NCI-H1092 (cell line): ENCODE data around the gene RCOR1.
"Not testable (repeated sequence)": the region's sequence is repeated elsewhere in the genome, so short reads cannot be mapped to it uniquely, and the experiment has no call there.

Experiments
- DNase-seq: peaks from one replicate; lab custom pipeline; 2025; lab: John Stamatoyannopoulos, UW

RCOR1 gene

DNA sequence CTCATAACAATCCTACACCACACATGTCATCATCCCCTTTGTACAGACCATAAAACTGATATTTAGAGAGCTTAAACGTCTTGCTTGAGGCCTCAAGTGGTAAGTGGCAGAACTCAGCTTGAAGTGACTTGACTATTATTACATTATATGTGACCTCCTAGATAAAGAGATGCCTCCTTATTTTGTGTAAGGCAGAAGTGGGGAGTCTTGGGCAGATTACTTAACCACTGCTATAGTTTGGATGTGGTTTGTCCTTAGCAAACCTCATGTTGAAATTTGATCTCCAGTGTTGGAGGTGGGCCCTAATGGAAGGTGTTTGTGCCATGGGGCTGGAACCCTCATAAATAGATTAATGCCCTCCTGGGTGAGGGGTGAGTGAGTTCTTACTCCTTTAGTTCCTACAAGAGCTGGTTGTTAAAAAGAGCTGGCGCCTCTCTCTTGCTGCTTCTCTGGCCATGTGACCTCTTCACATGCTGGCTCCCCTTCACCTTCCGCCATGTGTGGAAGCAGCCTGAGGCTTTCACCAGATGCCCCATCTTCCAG, 37.4 kb downstream of the RCOR1 start:
- DNase-seq = no peak

DNA sequence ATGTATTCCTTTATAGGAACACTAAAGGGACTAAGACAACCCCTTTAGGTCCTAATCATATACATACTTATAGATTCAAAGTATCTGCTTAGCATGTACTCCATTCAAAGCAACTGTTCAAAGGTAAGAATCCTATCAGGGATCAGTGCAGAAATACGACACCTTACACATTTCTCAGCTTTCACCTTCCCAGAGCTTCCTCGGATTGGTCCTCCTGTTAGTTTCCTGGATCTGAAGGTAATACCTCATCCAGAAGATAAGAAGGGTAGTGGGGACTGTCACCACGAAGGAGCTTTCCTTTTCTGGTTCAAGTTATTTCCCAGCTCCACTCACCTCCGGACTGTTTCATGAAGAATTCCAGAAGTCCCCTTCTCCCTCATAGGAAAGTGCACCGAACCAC, 38.0 kb downstream of the RCOR1 start:
- no peak for DNase-seq

DNA sequence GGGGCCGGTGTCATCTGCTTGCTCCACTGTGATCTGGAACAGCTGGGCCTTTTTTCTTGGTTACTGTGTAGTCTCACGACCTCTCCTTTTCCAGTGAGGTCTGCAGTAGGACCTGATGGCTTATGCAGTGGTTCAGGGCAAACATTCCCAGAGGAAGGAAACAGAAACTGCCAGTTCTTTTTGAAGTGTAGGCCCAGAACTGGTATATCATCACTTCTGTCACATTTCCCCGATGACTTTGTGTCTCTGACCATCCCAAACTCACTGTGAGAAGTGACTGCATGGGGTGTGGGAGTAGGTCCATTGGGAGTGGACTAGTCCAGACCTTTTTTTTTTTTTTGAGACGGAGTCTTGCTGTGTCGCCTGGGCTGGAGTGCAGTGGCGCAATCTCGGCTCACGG, 38.4 kb downstream of the RCOR1 start:
- no peak for DNase-seq

DNA sequence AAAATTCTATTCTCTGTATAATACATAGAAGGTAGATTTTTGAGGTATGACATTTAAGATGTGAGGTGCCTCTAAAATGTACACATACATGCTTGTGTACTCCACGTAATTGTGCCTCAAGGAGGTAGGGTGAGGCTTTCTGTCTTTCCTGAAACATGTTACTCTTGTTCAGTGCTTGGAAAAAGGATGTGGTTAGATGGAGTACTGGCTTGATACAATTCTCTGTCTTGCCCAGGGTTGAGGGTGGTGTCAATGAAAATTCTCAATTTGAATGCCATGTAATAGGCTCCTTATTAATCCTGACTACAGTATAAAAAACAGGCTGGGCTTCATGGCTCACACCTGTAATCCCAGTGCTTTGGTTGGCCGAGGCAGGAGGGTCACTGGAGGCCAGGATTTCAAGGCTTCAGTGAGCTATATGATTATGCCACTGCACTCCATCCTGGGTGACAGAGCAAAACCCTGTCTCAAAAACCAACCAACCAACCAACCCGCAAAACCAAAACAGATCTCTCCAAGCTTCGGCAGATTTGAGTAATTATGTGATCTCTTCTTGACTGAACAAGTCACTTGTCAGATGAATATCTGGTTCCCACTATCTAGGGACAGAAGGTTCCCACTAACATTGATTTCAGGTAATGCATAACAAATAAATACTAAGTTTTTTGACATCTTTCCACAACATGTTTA, 41.6 kb downstream of the RCOR1 start:
- no peak for DNase-seq

DNA sequence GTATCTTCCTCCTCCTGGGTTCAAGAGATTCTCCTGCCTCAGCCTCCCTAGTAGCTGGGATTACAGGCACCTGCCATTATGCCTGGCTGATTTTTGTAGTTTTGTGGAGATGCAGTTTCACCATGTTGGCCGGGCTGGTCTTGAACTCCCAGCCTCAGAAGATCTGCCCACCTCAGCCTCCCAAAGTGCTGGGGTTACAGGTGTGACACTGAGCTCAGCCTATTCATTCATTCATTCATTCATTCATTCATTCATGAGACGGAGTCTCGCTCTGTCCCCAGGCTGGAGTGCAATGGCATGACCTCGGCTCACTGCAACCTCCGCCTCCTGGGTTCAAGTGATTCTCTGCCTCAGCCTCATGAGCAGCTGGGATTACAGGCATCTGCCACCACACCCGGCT, 47.2 kb downstream of the RCOR1 start:
- DNase-seq = not testable (repeated sequence)

DNA sequence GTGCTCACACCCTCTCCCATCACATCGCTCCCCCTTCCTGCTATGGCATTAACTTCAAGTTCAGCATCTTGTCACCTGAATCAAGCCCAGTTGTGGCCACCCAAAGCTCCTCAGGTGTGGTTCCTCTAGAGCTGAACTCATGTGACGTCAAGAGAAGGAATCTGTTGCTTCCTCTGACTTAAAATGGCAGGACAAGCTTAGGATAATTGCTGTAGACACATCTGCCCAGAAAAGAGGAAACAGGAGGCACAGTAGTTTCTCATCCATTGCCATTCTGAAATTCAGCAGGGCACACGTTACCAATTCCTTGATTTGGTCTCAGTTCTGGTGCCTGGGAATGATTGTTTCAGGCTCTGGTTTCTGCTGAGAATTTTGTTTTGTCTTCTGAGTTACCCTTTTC, 52.1 kb downstream of the RCOR1 start:
- no peak for DNase-seq

DNA sequence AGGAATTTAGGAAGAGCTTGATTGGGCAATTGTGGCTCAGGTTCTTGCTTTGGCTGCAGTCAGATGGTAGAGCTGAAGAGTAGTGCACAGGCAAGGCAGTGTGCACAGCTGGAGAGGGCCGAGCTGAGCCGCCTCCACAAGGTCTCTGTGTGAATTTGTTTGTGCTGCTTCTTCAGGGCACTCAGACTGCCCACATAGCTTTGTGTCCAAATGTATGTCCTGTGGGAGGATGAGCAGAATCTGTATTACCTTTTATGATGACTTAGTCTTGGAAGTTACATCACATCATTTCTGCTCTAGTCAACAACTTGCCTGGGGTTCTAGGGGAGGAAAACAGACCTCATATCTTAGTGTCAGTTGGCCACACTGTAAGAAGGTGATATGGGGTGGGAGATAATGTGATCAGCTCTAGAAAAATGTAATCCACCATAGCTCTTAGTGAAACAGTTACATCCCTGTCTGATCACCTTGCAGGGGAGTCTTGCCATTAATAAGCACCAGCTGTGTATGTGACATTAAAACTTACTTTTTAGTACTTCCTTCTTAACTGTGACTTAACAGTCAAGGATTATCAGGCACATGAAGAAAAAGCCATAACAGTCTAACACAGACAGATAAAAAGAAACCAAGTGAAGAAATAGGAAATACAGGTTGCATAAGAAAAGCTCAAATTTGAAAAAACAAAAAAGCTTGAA, 53.4 kb downstream of the RCOR1 start:
- no peak for DNase-seq

DNA sequence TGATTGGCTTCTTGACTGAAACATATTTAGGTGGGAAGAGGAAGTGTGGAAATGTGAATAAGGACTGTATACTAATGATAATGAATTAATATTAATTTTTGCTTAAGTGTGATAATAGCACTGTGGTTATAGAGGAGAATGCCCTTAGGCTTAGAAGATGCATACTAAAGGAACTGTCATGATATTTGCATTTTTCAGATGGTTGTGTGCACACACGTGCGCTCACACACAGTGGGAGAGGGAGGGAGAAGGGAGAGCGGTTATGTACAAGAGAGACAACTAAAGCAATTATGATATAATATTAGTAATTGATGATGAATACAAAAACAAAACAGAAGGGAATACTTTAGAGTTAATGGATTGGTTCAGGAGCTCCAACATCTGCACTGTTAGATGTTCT, 54.2 kb downstream of the RCOR1 start:
- DNase-seq = no peak

DNA sequence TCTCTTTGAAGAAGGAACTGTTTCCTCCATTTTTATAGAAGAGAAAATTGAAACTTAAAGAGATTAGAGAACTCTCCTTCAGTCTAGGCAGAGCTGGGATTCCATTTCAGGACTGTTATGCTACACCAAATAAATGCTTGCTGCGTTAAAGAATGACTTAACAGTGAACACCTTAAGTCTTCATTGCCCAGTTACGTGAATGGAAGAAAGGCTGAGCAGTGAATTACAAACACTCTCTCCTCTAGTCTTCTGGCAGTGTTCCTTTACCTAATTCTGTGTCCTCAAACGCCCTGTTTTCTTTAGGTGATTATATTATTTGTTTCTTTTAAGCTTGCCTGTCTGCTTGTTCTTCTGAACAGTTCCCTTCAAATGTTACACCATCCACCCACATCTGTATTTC, 59.7 kb downstream of the RCOR1 start:
- no peak for DNase-seq

DNA sequence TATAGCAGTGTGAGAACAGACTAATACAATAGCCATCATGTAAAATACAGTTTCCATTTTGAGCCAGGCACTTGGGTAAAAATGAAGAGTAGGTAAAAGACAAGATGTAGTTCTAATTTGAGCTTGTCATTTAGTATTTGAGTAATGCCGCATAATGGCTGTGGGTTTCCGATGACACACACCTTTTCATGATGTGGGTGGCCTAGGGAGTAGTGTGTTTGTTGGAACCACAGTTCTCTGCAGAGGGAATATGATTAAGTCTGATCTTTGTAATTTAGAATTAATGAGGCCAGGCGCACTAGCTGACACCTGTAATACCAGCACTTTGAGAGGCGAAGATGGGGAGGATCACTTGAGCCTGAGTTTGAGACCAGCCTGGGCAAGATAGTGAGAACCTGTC, 61.8 kb downstream of the RCOR1 start:
- DNase-seq = no peak

DNA sequence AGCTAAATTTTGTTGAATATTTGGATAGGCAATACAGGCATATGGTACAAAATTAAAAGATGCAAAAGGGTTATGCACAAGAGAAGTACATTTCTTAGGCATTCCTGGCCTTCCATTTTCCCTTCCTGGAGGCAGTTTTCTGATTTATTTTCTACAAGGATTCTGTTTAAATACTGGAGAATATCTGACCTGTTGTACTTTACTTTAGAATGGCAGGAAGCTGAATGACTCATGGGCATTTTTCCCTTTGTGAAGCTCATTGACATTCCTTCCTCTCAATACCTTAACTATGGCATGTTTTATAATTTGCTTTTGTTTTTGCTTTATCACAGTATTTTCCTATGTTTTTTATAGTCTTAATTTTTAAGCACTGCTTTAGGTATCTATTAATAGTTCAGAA, 62.7 kb downstream of the RCOR1 start:
- DNase-seq = no peak

DNA sequence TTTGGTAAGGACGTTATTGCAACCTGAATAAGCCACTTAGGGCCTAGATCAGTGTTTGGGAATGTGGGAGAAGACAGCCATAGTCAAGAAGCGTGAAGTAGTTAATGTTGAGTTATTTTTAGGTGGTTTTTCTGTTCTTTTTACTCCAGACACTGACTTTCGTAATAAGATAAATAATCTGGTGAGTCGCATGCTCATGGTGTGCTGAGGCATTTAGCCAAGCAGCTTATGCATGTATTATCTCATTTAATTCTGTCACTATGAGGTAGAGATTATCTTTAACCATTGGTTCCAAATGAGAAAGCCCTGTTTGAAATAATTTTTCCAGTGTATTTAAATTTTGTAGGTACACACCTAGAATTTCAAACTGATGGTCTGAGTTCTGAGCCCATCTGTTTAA, 67.3 kb downstream of the RCOR1 start:
- no peak for DNase-seq

DNA sequence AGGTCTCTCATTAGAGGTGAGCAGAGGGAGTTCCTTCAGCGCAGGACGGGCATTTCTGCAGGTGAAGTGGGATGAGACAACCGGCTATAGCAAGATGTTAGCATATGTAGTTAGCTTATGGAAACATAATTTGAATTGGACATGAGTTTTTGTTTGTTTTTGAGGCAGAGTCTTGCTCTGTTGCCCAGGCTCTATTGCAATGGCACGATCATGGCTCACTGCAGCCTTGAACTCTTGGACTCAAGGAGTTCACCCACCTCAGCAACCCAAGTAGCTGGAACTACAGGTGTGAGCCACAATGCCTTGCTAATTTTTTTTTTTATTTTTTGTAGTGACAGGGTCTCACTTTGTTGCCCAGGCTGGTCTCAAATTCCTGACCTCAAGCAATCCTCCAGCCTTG, 69.2 kb downstream of the RCOR1 start:
- DNase-seq = no peak

DNA sequence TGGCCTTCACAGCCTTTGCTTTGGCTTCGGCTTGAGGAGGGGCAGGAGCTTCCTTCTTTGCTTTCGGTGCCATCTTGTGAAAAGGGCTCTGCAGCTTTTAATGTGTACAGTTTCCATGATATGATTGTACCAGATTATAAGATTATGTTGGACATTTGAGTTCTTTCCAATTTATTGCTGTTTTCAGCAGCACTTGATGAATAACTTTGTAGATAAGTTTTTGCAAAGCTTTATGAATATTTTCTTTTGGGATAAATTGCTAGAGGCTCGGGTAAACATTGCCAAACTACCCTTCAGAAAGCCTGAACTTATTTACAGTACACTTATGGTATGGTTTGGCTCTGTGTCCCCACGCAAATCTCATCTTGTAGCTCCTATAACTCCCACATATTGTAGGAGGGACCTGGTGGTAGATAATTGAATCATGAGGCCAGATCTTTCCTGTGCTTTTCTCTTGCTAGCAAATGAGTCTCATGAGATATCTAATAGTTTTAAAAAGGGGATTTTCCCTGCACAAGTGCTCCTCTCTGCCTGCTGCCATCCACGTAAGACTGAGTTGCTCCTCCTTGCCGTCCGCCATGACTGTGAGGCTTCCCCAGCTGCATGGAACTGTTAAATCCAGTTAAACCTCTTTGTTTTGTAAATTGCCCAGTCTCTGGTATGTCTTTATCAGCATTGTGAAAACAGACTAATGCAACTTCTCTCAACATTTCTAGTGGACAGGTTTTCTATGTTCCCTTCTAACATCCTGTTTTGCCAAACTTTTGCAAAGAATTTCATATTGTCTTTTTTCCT, 70.4 kb downstream of the RCOR1 start:
- no peak for DNase-seq

DNA sequence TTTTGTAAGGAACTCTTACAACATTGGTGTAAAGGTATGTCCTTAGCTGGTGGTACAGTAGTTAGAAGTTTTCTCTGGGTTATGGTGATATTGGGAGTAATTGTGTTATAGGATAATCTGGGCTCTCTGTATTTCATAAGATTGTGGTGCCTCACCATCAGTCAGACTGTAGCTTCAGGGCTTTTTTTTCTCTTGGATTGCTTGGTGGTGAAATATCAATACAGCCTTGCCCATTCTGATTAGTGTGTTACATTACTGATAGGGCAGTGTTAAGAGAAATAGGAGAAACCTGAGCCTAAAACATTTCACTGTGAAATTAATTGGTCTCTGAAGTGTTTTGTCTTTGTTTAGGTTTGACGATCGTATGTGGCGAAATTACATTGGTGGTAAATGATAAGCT, 71.0 kb downstream of the RCOR1 start:
- DNase-seq = no peak

DNA sequence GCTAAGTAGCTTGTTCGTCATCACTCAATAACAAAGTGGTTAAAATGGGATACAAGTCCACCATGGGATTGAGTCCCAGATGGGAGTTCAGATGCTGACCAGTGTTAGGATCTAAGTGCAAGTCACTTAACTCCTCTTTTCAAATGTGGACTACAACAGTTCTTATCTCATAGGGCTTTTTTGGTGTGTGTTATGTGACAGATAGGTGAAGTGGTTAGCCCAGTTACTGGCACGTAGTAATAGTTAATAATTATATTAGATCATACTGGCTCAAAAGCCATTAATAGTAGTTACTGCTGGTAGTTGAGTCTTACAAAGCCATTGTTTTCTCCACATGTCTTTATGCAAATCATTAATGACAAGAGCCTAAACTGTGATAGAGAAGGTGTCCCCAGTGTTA, 73.2 kb downstream of the RCOR1 start:
- DNase-seq = no peak

DNA sequence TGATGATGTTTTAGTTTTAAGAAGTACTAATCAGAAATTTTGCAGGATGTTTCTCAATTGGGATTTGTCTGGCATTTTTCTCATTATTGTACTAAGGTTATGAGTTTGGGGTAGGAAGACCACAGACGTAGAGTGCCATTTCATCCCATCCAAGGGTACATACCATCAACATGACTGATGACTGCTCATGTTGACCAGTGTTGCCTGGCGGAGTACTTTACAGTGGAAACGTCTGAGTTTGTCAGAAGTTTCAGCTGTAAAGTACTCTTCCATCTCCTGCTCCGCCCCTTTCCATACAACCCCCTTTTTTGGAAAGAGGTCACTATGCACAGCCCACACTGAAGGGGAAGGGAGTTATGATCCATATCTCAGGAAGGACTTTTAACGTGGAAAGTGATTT, 74.2 kb downstream of the RCOR1 start:
- DNase-seq = no peak

DNA sequence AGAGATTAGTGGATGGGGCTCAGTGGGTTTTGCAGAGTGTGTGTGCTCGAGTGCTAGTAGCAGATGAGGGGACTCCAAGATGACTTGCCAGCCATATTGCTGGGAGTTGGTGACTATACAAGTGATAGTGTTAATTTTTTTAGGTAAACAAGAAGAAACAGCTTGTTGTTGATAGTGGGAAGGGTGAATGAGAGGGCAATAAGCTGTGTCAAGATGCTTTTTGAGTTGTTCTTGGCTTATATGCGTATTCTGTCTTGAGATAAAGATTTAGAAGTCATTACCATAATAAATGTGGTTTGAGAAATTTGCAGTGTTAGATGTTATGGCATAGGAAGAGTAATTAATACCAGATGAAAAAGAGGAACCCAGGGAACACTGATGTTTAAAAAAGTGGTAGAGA, 75.3 kb downstream of the RCOR1 start:
- no peak for DNase-seq

DNA sequence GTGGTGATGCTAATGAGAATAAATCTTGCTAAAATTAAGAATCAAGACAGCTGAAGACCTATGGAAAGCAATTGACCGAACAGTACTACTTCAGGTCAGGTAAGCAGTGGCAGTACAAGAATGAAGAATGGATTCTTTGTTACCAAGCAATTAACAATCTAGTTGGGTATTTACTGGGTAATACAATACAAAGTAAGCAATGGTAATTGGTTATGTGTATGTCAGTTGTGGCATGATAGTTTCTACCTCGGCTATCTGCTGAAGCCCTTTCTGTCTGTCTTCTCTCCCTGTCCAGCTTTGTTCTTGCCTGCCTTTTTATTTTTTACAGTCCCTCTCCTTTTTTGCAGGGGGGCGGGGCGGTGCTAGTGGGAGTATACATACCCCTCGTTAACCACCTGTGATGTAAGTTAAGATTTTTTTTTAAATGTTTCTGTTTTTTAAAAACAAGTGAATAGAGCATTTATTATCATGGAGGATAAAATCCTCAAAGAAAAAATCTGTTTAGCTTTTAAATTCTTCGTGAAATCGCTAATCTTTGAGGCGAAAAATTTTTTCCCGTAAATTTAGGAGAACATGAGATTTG, 75.9 kb downstream of the RCOR1 start:
- DNase-seq = peak; percentile 1

DNA sequence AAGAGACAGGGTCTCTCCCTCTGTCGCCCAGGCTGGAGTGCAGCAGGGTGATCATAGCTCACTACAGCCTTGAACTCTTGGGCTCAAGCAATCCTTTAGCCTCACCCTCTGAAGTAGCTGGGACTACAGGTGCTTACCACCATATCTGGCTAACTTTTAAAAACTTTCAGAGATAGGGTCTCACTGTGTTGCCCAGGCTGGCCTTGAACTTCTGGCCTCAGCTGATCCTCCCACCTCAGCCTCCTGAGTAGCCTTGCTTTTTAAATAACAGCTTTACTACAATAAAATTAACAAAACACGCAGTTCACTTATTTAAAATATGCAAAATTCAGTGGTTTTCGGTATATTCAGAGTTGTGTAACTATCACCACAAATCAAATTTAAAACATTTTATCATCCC, 79.0 kb downstream of the RCOR1 start:
- no peak for DNase-seq

DNA sequence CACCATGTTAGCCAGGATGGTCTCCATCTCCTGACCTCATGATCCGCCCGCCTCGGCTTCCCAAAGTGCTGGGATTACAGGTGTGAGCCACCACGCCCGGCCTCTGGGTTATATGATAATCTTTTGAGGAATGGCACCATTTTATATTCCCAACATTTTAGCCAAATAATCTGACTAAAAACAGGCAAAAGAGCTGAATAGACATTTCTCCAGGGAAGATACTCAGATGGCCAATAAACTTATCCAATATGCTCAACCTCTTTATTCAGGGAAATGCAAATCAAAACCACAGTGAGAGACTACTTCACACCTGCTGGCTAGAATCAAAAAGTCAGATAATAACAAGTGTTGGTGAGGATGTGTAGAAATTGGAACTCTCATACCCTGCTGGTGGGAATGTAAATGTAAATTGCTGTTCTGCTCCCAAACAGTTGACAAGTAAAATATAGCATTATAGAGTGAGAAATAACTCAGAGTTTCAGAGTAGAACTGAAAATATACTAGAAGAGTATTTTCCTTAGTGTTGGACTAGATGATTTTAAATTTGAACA, 80.0 kb downstream of the RCOR1 start:
- no peak for DNase-seq

DNA sequence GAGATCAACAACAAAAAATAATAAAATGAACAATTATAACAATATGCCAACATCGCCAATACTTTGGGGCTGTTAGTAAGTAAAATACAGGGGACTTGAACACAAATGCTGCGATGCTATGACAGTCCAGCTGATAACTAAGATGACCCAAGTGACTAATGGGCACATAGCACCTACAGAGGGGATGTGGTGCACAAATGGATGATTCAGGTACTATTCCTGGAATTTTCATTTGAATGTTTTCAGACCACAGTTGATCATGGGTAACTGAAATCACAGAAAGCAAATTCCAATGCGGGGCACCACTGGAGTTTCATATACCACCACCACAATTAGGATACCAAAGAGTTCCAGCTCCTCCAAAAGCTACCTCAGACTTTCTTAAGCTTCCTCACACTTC, 82.9 kb downstream of the RCOR1 start:
- DNase-seq = no peak
